IPS-NIHi7 (cell line): ENCODE results near the gene ZNF516.
A peak's percentile ranks its signal among the peaks of the same experiment; 100 is the strongest.

Source experiments
- DNase-seq: peaks from one replicate; pipeline ENCODE4 v3.0.0; 2012; ENCODE audit warnings: mixed read lengths; ENCODE audit errors: extremely low spot score

ZNF516 gene

DNA sequence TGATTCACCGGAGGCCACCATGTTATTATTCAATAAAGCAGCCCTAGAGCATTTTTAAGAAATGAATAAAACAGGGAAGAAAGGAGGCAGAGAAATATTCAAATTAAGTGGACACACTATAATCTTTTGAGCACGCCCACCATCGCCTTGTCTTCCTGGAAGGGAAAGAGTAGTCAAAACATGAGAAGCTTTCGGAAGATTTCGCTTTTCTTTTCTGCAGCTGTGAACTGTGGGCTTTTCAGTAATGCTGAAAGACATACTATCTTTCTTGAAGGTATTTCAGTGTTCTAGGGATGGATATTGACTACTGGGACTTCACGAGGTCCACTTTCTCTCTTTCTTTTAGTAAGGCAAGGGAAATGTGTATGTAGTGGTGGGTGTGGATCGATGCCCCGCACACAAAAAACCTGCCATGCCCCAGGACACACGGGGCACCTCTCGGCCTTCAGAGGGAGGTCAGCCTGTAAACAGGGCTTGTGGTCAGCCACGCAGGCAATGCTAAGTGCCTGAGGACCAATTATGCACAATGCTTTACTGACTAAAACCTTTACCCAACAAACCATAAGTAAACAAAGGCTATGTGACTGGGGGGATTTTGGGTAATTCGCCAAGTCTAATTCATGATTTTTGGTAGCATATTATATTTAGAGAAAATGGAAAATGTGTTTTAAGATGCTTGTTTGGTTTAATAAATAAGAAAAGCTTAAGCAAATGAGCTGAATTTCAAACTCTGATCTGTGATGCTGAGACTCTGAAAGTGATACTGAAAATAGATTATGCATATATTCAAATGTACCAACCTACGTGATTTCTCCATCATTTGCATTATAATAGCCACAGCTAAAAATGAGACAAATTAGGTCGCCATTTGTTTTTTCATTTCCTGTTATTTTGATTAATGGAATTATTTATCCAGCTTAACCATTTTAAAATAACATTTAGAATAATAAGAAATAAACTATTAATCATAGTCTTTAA, 130.5 kb downstream of the ZNF516 start:
- no peak for DNase-seq

DNA sequence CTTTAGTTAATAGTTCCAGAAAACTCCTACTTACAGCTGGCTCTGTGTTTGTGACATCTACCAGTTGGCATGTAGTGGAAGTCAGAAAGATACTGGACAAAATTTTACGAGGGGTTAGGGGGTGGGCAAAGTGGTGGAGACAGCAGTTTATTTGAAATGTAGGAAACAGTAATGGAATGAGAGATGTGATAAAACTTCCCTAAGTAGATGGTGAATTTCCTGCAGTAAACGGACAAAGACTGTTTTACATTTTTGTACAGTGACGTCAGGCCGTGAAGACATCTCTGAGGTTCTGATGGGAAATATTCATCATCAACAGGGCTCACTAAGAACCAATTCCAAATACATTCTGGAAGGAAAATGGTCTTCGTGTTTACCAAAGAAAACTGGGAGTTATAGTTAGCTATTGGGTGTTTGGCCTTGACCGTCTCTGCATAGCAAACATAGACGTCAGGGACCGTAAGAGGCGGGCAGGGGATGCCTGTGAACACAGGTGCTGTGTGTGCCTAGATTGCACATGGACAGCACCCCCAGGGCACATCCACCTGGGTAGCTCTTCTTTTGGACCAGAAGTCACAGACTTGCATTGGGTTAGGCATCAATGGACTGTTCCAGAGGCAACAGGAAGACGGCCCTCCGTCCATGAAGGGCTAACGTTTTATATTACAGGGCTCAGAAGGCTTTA, 131.5 kb downstream of the ZNF516 start:
- DNase-seq: no peak

DNA sequence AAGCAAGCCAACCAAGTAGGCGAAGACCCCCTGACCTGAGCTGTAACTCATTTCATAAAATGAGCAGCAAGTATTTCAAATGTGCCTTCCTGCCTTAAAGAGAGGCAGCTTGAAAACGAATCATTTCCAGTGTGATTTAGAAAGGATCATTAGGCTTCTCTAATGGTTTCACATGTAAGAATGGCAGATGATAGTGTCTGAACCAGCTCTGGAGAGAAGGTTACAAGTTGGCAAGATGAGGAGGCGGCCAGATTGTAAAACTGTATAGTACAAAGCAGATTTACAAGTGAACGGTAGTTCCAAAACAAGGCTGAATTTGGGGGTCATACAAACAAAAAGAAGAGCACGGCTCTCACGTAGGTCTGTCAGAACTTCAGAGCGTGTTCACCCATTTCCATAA, 132.4 kb downstream of the ZNF516 start:
- no peak for DNase-seq

DNA sequence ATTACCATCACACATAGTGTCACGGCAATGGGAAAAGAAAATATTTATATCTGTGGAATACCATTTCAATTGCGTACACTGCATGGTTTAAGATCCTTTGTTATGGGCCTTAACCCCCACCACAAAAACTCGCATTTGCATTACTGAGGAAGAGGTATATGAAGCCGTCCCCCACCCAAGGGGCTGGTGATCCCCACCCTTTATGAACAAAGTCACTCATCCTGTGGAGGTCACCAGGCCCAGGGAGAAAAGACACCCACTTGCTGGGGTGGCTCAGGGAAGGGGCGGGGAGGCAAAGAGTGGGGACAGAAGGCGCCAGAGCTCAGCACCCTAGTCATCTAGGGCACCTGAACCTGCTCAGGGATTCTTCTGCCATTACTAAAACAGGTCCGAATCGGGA, 133.8 kb downstream of the ZNF516 start:
- DNase-seq: no peak

DNA sequence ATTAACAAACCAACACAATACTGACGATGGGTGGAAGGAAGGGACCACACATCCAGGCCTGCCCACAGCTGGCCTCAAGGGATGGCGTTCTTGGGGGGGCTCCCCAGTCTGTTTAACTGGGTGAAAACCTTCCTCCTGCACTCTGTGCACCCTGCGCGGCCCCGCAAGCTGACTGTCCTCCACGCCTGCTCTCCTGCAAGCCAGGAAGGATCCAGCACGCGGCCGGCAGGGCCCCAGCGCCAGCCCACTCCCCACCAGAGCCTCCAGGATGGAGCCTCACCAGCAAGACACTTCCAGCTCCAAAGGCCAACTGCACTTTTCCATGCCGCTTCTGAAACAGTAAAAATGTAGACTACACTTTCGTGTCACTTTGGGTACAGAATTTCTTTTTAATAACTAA, 135.1 kb downstream of the ZNF516 start:
- DNase-seq: no peak

DNA sequence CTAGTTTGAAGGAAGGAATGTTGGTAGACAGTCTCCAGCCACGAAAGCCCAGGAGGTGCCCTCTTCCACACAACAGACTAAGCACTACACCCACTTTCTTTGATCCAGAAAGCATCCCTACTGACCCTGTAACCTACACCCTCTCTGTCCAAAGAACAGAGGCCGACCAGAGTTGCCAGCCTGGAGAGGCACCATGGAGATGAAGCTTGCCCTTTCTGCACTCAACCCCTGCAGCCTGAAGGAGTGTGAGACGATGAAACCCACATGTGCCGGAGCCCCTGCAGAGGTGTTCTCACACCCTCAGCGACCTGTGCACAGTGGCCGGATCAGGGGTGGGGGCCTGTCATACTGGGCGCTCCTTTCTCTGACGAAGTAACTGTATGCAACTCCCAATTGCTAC, 136.3 kb downstream of the ZNF516 start:
- no peak for DNase-seq

DNA sequence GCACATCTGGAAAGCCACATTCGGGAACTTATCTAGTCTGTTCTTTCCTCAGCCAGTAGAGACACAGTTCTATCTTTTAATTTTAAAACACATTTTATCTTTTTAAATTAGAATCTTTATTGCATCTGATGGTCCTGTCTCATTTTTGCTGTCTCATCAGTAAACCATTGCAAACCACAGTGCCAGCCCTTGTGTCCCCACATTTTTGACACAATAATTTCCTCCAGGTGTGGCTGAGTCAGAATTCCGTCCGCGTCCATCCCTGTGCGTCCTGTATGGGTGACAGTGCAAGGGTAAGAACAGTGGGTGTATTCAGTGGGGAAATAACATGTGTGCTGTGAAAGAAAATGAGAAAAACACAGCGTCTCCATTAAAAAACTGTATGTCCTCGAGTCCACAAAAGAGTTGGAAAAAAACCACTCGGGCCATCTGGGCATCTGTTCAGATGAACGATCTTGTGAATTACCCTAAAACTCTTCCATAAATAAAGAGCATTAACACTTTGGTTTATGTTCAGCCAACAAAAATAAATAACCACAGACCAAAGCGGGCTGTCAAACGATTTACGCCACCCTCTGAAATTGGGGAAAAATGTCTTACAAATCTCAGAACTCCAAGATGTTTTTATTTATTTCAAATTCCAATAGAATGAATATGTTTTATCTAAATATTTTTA, 137.3 kb downstream of the ZNF516 start:
- DNase-seq: no peak

DNA sequence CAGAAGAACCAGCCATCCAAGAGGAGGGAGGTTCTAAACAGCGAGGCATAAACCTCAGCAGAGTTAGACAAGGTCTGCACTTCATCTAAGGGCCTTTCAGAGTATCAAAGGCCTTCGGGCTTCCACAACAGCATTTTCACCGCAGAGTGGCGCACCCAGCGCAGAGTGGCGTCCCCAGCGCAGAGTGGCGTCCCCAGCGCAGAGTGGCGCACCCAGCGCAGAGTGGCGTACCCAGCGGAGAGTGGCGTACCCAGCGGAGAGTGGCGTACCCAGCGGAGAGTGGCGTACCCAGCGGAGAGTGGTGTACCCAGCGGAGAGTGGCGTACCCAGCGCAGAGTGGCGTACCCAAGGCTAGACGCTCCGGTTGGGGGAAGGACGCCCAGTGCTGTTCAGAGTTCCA, 137.9 kb downstream of the ZNF516 start:
- DNase-seq: no peak

DNA sequence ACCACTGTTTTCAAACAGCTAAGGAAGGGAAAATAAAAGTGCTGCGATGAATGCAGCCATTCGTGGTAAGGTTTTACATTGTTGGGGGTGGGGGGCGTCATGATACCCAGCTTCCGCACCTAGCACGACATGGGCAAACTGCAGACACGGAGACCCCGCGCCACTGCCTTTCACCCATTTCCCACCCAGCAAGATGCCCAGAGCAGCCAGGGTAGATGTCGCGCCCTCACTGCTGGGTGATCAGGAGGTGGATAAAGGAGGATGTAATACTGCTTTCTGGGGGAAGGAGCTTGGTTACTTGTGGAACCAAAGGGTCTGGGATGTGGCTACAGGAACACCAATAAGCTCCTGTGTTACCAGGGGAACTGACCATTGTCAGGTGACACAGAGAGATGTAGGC, 138.4 kb downstream of the ZNF516 start:
- DNase-seq: no peak

DNA sequence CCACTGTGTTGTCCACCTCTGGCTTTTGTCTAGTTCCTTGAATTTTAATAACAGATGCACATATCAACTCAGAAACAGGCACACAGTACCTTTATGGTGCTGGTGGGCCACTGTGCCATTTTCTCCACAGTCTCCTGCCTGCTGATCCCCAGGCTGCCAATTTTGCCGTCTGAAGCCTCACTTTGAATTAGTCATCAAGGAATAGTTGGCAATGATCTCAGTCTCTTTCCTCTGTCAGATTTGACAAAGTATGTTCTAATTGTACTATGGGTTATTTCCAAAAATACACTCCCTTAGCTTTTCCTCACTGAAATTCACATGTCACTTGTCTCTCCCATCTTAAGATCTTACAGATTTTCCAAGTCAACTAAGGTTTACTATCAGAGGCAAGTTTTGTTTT, 140.7 kb downstream of the ZNF516 start:
- DNase-seq: no peak

DNA sequence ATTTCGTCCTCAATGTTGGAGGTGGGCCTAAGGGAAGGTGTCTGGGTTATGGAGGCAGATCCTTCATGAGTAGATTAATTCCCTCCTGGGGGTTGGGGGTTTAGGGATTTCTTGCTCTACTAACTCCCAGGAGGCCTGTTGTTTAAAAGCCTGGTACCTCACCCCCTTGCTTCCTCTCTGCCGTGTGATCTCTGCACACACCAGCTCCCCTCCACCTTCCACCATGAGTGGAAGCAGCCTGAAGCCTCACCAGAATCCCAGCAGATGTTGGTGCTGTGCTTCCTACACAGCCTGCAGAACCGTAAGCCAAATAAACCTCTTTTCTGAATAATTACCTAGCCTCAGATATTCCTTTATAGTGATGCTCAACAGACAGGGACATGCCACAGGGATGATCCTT, 141.5 kb downstream of the ZNF516 start:
- no peak for DNase-seq

DNA sequence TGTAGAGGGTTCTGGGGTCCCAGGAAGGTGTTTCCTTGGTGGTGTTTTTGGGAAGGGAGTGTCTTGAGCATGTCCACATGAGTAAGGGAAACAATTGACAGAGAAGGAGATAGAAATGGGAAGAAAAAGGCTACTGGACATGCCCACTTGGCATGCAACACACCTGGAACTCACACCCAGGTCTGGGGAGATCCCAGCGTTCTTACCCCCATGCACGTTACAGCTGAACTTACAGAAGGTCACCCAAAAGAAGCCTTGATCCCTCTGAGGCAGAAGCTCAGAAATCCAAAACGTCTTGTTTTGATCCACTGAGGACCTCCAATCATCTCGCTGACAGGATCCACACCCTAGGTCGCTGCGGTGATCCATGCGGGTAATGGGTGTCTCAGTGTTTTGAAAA, 142.0 kb downstream of the ZNF516 start:
- no peak for DNase-seq

DNA sequence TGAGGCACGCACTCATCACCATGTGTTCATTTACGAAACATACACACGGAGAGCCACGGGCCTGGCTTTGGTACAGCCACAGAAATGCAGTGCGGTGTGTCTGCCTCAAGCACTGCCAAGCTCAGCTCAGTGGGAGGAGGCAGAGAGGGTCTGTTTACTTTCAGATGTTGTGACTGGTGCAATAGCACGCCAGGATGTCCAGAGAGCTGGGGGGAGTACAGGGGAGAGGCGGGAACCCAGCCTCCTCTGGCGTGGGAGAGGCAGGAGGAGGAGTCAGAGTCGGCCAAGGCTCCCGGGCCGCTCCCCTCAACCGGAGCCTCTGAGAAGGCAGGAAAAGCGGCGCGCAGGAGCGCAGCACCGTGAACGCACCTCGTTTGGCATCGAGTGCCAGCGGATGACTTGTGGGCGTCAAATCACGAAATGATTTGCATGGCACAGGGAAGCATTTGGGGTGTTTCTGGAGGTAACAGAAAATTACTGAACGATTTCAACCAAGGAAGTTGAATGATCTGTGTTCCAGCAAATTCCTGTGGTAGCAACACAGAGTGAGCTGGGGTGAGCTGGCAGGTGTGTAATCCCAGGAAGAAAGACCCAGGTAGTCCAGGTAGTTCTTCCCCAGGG, 143.0 kb downstream of the ZNF516 start:
- DNase-seq: peak; percentile 45

DNA sequence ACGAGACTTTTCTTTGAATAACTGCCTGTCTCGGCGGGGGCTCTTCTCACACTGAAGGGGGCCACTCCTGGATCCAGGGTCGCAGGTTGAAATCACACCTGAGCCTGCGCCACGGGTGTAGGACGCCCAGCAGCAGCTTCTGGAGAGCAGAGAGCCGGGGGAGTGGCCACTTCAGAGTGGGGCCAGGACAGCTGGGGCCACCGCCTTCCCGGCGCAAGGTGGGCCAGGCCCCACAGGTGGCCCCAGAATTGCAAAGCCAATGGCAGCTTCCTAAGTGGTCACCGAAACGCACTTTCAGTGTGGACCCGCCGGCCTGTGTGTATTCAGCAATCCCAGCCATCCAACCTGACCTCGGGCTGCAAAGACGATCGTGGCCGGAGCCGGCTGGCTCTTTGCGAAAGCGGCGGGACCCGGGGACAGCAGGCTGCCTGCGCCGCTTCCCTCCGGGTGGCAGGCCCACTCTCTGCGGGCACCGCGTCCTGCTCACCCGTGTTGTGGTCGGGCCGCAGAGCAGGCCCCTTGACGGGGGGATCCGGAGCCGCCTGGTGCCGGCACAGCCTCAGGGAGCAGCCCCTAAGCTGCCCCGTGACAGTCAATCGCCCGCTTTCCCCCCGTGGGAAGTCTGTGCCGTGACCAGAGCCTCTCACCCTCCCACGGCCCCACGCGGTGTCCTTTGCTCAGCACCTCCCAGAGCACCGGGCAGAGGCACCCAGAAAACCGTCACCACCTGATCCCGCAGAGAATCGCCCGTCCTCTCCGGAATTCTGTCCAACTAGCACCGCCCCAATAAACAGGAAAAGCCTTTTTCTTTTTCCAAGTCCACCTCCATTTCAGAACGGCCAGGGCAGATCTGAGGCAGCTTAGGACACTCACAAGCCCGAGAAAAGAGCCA, 144.7 kb downstream of the ZNF516 start:
- DNase-seq: no peak

DNA sequence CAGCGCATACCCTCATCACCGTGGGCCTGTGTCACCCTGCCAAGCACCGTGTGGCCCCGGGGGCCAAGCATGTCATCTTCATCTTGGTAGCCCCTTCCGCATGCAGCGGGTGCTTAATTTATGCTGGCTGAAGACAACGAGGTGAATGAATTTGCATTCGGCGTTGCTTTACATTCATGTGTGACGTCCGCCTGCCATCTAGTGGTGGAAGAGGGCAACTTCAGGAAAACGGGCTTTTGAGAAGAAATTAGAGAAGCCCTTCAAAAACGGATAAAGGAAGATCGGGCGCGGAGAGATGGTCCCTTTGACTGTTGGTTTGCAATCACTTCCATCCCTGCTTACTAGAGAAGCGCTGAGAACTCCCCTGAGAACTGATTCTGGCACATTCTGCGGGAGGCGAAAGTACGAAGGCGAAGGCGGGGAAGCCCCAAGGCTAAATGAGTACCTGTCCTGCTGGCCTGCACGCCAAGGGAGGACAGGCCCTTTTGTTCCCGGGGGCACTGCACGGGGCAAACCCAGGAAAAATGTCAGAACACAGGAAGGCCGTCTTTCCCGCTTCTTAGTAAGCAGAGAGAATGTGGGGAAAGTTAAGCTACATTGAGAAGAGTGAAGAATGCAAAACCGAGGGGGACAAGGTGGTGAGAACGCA, 145.9 kb downstream of the ZNF516 start:
- peak; percentile 75 for DNase-seq

DNA sequence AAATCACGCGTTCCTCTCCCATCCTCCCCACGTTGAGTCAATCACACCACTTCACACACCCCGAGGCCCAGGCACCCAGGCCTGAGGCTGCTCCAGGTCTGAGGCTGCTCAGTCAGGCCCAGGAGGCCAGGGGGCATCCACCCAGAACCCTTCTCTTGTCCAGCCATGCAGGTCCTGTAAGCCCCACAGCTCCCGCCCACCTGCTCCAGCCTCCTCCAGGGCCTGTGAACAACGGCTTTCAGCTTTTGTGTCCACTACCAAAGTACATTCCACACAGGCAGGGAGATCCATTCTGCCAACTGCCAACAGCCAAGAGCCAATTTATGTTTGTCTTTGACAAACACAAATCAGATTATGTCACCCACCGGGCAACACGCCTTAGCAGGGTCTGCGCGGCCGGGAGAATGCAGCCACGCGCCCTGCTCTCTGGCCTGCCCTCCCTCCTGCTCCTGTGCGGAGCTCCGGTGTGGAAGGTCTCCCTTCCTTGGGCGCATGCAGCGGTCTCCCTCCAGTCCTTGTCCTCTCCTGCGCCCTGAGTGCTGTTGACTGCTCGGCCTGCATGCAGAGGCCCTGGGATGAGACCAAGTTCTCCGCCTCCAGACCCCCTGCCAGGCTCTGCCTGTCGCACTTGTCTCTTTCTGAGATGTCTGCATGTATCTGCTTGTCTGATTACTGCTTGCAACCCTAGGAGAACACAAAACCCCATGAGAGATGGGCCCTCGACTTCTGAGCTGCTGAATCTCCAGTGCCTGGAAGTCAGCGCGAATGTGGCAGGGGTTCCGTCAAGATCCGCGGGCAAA, 146.6 kb downstream of the ZNF516 start:
- DNase-seq: no peak

DNA sequence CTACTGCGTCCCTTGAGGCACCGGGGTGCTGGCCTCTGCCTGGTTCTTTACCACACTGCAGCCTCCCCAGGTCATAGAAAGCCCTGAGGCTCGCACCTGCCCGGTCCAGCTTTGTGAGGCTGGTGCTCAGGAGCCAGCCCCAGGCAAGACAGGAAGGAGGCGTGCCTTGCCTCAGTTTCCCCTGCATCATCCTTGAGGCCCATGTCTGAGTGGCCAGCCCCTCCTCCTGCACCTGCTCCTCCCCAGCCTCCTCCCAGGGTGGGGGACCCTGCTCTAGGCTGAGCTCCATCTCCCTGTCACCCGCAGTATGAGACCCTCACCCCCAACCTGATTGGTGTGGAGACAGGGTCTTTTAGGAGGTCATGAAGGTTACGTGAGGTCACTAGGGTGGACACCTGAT, 147.7 kb downstream of the ZNF516 start:
- no peak for DNase-seq

DNA sequence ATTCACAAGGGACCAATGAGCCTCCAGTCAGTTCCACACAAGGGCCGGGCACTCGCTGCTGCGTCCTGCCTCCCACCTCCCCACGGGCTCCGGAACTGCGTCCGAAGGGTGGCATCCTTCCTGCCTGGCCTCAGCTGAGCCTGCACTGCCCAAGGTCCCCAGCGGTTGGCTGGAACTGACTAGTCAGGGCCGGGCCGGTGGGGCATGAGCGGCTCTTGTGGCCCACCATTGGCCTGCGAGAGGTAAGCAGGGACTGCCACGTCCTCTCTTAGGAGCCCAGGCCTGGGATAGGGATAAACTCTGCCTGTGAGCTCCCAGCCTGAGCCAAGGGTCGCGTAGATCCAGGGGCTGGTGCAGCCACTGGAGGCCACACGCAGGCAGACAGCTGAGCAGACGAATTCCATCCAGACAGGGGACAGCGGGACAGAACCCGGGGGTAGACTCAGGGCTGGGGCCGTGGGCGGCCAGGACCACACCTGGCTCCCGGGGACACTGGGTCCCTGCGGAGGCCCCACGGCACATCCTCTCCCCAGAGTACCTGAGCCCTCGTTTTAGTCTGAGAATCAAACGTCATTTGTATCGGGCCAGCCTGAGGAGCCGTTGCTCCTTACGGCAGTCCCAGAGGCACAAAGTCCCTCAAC, 148.4 kb downstream of the ZNF516 start:
- no peak for DNase-seq

DNA sequence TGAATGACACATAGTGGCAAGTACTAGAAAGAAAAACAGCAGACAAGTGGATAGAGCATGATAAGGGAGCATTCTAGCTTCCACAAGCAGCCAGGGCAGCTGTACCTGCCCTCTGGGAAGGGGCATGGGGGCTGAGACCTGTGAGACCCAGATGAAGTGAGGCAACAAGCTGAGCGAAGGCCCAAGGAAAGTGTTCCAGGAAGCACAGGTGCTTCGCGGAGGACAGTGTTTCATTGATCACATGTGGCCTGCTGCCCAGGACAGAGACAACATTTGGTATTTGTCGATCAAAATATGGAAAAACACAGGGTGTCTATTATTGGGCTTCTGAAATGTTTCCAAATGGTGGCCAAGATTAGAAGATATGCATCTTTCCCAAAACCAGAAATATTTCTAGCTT, 149.1 kb downstream of the ZNF516 start:
- DNase-seq: no peak
